Tibial artery (tissue), 4 donors: ENCODE results near the gene NEDD4.
"Not testable (repeated sequence)": the region's sequence is repeated elsewhere in the genome, so short reads cannot be mapped to it uniquely, and the experiment has no call there.

Experiments
- DNase-seq, 2 donors: peaks; one replicate each; pipeline ENCODE4 v3.0.0-alpha.2; 2019
- H3K27ac ChIP-seq, 2 donors: fragments of 200-600 bp; sonication (generic) in 1 of 2; 1 replicate in 1 of 2; 2 replicates in 1 of 2; pipeline ENCODE4 v1.5.1; 2018 to 2019; ENCODE audit warnings: mild to moderate bottlenecking in 1 of 2
- H3K27me3 ChIP-seq, 2 donors: fragments of 200-600 bp; sonication (generic) in 1 of 2; one replicate each; pipeline versions ENCODE4 v1.5.1 to v1.6.0; 2016 to 2019
- H3K36me3 ChIP-seq, 3 donors: fragments of 200-600 bp; sonication (generic) in 2 of 3; one replicate each; pipeline ENCODE4 v1.5.1; 2016 to 2019; ENCODE audit warnings: mild to moderate bottlenecking in 2 of 3
- H3K4me1 ChIP-seq, 4 donors: fragments of 200-600 bp; sonication (generic) in 2 of 4; 1 replicate in 3 of 4; 2 replicates in 1 of 4; pipeline ENCODE4 v1.5.1; 2016 to 2019
- H3K4me3 ChIP-seq, 2 donors: fragments of 200-600 bp; sonication (generic) in 1 of 2; 1 replicate in 1 of 2; 2 replicates in 1 of 2; pipeline ENCODE4 v1.5.1; 2018 to 2019; ENCODE audit warnings: mild to moderate bottlenecking in 2 of 2
- H3K9me3 ChIP-seq, 3 donors: fragments of 200-600 bp; sonication (generic) in 1 of 3; one replicate each; pipeline ENCODE4 v1.5.1; 2016 to 2019
- intact Hi-C: fragments of 100-400 bp; cut with DNase I; formaldehyde crosslinking; loops from one replicate; pipeline ENCODE4 v1.15.0; 2023; ENCODE audit warnings: low total_unique reads
- TF ChIP-seq, protein P1 (sequence below), 2 experiments: fragments of 200-600 bp in 1 of 2; fragments of 450-650 bp in 1 of 2; IDR thresholded peaks; one replicate each; pipeline ENCODE4 v1.5.1; 2017 to 2019; ENCODE audit warnings: antibody characterized with exemption in 2 of 2, mild to moderate bottlenecking in 1 of 2, moderate library complexity in 1 of 2

The NEDD4 gene

GRCh38 chr15:55823191-55823670 lies 170.2 kb downstream of the NEDD4 start:
- Histone ChIP-seq H3K4me1 (peaks cover 0 to 19% (median 1%) of the 10 kb centered on the region in 4 donors), H3K9me3 (no peaks in the 10 kb centered on the region), H3K27ac (peak overlapping the region; percentile 28 to 43), H3K36me3 (no peaks in the 10 kb centered on the region), H3K4me3 (no peak overlapping the region), H3K27me3 (no peaks in the 10 kb centered on the region)
- intact Hi-C loops = no loop called here
- TF ChIP-seq, protein P1, sequence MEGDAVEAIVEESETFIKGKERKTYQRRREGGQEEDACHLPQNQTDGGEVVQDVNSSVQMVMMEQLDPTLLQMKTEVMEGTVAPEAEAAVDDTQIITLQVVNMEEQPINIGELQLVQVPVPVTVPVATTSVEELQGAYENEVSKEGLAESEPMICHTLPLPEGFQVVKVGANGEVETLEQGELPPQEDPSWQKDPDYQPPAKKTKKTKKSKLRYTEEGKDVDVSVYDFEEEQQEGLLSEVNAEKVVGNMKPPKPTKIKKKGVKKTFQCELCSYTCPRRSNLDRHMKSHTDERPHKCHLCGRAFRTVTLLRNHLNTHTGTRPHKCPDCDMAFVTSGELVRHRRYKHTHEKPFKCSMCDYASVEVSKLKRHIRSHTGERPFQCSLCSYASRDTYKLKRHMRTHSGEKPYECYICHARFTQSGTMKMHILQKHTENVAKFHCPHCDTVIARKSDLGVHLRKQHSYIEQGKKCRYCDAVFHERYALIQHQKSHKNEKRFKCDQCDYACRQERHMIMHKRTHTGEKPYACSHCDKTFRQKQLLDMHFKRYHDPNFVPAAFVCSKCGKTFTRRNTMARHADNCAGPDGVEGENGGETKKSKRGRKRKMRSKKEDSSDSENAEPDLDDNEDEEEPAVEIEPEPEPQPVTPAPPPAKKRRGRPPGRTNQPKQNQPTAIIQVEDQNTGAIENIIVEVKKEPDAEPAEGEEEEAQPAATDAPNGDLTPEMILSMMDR (IDR thresholded peaks at IDR 0.05) = no peak
- DNase-seq = no peak

DNA sequence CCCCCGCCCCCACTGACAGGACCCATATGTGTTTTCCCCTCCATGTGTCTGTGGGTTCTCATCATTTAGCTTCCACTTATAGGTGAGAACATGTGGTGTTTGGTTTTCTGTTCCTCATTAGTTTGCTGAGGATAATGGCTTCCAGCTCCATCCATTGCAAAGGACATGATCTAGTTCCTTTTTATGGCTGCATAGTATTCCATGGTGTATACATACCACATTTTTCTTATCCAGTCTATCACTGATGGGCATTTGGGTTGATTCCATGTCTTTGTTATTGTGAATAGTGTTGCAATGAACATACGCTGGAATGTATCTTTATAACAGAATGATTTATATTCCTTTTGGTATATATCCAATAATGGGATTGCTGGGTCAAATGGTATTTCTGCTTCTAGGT lies 171.7 kb downstream of the NEDD4 start:
- intact Hi-C loops, H3K27ac ChIP-seq, H3K4me3 ChIP-seq, H3K36me3 ChIP-seq, DNase-seq, H3K9me3 ChIP-seq, H3K27me3 ChIP-seq: not testable (repeated sequence)
- H3K4me1 ChIP-seq = peaks cover 0 to 19% (median 1%) of the 10 kb centered on the region in 4 donors

DNA sequence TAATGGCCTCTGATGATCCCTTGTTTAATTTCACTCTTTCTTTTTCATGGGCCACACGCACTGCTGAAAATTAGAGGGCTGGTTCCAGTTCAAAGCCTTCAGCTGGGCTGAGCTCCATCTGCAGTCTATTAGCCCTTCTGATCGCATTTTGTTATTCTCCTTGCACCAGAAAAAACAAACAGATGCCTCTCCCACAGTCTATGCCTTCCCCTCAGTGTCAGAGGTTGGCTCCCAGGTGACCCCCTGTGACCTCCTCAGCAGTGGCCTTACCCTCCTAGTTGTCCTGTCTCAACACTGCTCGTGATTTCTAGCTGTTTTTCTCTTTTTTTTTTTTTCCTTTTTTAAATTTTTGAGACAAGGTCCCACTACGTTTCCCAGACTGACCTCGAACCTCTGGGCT lies 173.4 kb downstream of the NEDD4 start:
- H3K27ac ChIP-seq = no peak overlapping the region
- H3K4me3 ChIP-seq = no peak overlapping the region
- H3K27me3 ChIP-seq = no peaks in the 10 kb centered on the region
- H3K9me3 ChIP-seq = no peaks in the 10 kb centered on the region
- no peak for DNase-seq
- TF ChIP-seq, protein P1 (IDR thresholded peaks at IDR 0.05) = no peak
- intact Hi-C loops = no loop called here
- H3K36me3 ChIP-seq = no peaks in the 10 kb centered on the region
- peaks cover 0 to 19% (median 1%) of the 10 kb centered on the region in 4 donors for H3K4me1 ChIP-seq

GRCh38 chr15:55819397-55820034 lies 173.9 kb downstream of the NEDD4 start:
- Histone ChIP-seq H3K36me3 (no peaks in the 10 kb centered on the region), H3K4me3 (no peak overlapping the region), H3K4me1 (peaks cover 0 to 19% (median 1%) of the 10 kb centered on the region in 4 donors), H3K27ac (no peak overlapping the region), H3K27me3 (no peaks in the 10 kb centered on the region), H3K9me3 (no peaks in the 10 kb centered on the region)
- intact Hi-C loops = no loop called here
- TF ChIP-seq, protein P1 (IDR thresholded peaks at IDR 0.05) = no peak
- no peak for DNase-seq

GRCh38 chr15:55816017-55816416 lies 177.4 kb downstream of the NEDD4 start:
- Histone ChIP-seq H3K27ac (no peak overlapping the region), H3K36me3 (no peaks in the 10 kb centered on the region), H3K4me1 (no peaks in the 10 kb centered on the region), H3K9me3 (no peaks in the 10 kb centered on the region), H3K4me3 (no peak overlapping the region), H3K27me3 (no peaks in the 10 kb centered on the region)
- TF ChIP-seq, protein P1 (IDR thresholded peaks at IDR 0.05) = no peak
- intact Hi-C loops = no loop called here
- DNase-seq = no peak

DNA sequence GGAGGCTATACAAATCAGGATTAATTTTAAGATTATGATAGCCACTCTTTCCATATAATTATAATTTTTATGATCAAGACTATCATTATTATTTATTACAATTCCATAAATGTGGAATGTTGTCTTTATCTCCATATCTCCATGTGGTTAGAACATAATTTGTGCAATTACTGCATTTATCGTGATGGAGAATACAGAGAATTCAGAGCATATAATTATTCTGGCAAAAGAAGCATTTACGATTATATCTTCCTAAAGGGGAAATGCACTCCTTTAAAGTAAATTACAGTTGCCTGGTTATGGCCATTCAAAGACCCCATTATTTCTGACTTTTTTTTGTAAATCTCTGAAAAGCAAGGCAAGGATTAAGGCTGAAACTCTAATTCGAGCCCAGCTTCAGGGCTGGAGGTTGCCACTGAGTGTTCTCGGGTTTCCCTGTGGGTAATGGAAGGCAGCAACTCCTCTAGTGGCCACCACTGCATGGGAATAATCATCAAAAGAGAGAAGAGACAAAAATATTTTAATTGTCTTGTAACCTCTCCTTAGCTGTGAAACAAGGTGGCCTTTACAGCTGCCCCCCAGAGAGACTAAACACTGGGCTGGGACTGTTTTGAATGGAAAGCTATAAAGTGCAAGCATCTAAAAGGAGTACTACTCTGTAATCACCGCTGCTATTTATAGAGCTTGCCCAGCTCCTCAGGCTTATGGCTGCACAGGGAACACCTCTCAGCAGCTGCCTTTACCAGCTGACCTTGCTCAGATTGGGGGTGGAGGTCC lies 190.6 kb downstream of the NEDD4 start:
- intact Hi-C loops = no loop called here

More for the DNA sequence above, 190.6 kb downstream of the NEDD4 start:
- no peak for DNase-seq
- Histone ChIP-seq H3K36me3 (no peaks in the 10 kb centered on the region), H3K4me1 (no peaks in the 10 kb centered on the region), H3K27me3 (no peaks in the 10 kb centered on the region), H3K9me3 (no peaks in the 10 kb centered on the region), H3K4me3 (no peak overlapping the region), H3K27ac (no peak overlapping the region)
- TF ChIP-seq, protein P1 (IDR thresholded peaks at IDR 0.05) = no peak
